OCI-M2 (cell line): ENCODE data around the gene SH2D6.

Experiments
- DNase-seq: peaks from one replicate; lab custom pipeline; 2025; ENCODE audit not compliant: unreplicated experiment; lab: John Stamatoyannopoulos, UW

Gene SH2D6

DNA sequence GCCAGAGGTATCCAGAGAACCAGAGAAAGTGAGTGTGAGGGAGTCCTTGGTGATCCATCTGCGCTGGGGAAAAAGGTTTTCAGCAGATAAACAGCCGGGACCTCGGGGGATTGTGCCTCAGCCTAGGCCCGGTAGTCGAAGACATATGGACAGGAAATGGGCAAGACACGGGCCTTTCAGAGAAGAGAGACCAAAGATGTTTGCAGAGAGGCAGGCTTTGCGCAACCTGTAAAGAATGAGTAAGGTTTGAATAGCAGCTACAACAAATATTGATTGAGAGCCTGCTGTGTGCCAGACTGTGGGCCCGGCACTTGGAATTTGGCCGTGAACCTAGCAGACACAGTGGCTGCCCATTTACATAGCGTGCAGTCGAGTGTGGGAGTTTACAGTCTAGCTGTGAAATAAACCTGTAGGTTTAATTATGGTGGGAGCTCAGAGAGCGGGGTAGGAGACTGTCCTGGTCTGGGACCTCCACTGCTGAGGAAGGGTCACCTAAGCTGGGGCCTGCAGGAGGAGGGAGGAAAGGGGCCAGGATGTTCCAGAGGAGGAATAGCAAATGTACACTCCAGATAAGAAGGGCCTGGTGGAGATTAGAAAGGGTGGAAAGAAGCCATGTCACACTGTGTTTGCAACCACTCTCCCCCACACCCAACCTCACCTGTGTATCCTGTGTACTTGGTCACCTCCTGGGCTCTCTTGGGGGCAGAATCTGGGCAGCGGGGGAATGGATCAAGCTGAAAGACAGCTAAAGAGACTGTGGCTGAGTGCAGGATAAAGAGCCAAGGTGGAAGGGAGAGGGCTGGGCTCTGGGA, 3.0 kb downstream of the SH2D6 start:
- no peak for DNase-seq

DNA sequence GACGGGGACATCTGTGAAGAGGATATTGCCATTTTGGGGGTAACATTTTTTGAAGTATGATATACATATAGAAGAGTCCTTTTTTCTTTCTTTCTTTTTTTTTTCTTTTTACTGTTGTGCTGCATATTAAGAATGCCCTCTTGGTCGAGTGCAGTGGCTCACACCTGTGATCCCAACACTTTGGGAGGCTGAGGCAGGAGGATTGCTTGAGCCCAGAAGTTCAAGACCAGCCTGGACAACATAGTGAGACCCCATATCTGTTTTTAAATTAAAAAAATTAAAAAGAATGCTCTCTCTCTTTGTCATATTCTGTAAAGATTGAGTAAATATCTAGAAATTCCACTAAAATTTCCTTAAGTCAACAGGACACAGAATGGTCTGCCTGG, 3.6 kb downstream of the SH2D6 start:
- DNase-seq: no peak

DNA sequence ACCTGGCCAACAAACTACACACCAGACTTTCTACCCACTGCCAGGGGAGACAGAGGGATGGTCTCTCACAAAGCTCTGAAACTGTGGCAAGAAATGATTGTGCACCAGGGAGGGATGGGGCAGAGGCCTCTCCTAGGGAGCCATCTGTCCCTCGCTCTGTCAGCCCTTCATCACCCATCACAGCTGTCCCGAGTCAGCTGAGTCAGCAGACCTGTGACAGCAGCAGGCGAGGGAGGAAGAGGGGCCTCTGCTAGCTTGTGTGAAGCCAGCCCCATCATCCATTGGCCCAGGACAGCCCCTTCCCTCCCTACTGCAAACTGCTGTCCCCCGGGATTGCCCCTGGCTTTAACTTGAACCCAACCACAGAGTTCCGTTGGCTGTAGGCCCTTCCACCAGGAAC, 5.0 kb downstream of the SH2D6 start:
- no peak for DNase-seq

DNA sequence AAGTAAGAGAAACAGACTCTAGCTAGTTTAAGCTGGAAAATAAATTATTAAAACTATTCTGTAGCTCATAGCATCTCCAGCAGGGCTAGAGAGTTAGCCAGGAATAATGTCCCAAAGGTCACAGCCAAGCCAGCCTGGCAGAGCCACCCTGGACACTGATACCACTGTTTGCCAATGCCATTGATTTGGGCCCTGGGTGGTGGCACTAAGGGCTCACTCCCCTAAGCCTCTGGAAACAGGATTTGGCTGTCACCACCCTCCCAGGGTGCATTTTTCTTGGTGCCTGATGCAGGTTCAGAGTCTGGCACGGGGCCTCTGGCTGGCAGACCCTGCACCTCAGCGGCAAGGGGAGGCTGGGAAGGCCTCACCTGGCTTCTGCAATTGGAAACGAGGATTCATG, 7.1 kb downstream of the SH2D6 start:
- no peak for DNase-seq

DNA sequence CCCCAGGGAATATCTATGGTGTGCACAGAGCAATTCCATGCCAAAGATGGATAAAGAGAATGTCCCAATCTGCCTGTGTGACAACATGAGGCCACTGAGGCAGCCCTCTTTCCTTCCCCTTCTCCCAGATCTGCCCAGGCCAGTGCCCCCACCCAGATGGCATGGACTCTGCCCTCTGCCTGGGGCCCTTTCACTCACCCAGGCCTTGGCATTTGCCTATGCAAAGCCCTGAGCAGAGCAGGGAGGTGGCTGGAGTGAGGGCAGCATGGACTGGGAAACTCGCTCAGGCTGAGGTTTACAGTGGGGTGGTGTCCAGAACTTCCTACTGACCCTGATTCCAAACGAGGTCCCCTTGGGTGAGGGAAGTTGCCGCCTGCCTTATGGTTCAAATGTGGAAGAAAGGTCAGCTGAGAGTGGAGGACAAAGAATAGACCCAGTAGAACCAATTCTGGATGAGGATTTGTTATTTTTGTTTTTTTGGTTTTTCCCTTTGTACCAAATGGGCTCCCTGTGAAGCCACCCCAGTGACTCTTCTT, 8.9 kb downstream of the SH2D6 start:
- no peak for DNase-seq

DNA sequence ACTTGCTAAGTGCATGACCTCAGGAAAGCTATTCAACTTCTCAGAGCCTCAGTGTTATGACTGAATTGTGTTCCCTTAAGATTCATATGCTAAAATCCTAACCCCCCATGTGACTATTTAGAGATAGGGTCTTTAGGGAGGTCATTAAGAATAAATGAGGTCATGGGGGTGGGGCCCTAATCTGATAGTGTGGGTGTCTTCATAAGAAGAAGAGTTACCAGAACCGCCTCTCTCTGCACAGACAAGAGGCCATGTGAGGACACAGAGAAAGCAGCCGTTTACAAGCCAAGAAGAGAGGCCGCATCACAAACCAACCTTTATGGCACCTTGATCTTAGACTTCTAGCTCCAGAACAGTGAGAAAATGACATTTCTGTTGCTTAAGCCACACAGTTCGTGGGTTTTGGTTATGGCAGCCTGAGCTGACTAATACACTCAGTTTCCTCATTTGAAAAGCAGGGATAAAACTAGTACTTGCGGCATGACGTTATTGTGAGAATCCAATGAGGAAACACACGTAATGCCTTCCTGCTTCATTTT, 9.9 kb downstream of the SH2D6 start:
- DNase-seq: no peak

DNA sequence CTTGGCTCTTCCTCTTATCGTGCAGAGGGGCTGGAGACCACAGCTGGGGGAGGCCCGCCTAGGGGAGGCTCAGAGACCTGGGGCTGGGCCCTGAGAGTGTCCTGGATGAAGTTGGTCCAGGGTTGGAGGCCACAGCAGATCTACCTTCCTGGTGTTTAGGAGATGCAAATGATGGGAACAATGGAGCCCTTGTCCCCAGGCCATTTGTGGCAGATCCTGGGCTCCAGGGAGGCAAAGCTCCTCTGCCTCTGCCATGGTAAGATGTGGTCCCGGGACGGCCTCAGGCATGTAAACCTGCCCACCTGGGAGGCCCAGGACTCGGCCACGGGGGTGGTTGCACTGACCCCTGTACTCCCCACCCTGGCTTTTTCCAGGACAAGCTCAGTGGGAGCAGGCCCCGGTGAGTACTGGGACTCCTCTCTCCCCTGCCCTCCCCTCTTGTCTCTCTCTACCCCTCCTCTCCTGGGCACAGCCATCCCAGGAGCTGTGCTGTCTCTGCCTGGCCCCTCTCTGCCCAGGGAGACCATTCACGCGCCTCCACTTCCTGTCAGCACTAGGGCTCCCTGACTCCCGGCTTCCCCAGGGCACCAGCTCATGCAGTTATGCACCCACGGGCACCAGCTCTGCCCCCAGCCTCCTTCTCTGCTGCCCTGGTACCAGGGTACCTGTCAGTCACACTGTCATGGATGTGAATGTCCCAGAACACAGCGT, 10.9 kb downstream of the SH2D6 start:
- no peak for DNase-seq

DNA sequence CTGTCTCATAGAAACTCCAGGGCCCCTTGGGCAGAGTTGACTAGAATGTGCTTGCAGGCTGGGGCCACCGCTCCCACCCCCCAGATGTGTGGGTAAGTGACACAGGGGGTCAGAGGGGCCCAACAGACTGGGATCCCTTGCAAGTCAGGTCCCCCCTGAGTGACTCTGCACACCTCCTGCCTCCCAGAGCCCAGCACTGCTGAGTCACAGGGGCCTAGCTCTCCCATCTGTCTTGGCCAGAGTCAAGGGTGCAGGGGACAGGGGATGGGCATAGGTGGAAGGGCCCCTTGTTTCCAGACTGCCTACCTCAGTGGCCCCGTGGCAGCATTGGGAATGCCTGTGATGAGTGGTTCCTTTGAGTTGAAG, 11.4 kb downstream of the SH2D6 start:
- no peak for DNase-seq

DNA sequence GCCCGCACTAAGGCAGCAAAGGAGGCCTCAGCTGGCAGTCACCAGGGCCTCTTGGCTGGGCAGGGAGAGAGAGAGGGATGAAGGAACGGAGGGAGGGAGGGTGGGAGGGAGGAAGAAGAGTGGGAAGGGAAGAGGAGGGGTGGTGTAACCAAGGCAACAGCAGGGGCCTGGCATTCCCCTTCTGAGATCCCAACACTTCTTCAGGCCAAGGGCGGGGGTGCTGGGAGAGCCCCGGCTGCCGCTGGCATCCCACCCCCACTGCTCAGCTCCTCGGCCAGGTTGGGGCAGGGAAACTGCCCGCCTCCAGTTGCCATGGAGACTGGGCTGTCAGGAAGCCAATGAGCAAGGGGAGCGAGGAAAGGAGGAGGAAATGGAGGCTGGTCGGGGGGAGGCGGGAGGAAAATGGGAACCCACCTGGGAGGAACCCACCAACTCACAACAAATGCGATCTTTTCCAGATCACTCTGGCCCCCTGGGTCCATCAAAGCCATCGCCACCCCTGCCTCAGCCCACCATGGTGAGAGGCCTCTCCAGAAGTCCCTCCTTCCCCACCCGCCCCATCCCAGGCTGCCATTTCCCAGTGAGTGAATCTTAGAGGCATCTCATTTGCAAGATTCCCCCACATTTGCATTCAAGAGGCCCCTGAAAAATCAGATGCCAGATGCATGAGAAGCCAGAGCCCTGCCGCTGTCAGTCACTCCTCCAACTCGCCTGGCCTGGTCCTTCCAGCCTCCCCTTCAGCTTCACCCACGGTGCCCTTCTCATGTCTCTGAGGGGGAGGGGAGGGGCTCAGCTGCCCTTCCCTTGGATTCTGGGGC, 12.4 kb downstream of the SH2D6 start:
- no peak for DNase-seq

DNA sequence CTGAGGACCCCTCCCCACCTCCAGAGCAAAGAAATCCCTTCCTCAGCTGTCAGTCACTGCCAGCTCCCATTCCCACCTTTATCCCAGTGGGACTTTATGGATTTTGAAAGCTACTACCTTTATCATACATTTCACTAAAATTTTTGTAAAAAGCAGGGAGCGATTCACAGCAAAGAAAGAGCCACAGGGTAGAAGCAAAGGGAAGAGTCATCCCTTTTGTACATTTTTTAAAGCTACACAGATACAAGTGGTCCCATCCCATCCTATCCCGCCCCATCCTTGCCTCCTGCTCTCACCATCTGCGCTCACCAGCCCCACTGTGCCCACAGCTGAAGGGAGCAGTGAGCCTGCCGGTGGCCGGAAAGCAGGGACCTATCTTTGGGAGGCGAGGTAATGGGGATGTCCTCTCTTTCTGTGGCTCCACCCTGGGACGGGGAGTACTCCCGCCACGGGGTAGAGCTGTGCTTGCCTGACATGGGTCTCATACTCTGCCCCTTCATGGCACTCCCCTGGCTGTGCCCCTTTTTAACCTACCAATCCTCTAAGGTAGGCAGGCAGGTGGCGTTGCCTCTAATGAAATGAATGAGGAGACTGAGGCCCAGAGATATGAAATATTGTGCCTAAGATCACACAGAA, 13.2 kb downstream of the SH2D6 start:
- no peak for DNase-seq

DNA sequence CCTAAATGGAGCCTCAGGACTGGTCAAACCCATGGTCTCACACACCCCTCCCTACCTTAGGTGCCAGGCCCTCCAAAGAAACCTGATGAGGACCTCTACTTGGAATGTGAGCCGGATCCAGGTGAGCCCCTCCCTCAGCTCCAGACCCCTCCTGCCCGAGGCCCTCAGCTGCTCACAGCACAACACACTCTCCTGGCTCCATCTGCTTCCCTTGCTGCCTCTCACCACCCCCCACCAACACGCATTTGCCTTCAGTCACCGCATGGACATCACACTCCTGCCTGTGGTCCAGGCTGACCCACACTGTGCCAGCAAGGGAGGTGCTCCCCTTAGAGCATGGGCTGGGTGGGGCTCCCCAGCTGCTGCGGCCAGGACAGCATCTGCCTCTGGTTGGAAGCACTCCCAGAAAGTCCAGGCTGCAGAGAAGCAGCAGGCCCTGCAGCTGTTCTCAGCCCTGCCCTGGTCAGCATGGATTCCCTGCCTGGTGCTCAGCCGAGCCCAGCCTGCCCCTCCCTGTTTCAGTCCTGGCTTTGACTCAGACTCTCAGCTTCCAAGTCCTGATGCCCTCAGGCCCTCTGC, 15.1 kb downstream of the SH2D6 start:
- DNase-seq: no peak

DNA sequence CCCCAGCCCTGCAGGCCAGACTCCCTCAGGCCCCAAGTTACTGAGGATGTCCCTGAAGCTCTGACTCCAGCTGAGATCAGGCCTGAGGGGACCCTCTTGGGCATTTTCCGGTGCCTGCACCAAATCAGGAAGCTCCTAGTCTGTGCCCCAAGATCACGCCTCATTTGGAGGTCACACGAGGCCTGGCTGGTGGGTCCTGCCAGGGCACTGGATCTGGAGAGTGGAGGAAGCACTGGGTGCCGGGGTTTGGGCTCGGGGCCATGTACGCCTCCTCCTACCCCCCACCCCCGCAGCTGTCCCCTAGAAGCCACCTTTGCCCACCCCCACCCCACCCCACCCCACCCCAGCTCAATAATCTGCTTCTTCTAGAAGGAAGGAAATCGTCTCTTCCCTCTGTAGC, 16.2 kb downstream of the SH2D6 start:
- DNase-seq: no peak

DNA sequence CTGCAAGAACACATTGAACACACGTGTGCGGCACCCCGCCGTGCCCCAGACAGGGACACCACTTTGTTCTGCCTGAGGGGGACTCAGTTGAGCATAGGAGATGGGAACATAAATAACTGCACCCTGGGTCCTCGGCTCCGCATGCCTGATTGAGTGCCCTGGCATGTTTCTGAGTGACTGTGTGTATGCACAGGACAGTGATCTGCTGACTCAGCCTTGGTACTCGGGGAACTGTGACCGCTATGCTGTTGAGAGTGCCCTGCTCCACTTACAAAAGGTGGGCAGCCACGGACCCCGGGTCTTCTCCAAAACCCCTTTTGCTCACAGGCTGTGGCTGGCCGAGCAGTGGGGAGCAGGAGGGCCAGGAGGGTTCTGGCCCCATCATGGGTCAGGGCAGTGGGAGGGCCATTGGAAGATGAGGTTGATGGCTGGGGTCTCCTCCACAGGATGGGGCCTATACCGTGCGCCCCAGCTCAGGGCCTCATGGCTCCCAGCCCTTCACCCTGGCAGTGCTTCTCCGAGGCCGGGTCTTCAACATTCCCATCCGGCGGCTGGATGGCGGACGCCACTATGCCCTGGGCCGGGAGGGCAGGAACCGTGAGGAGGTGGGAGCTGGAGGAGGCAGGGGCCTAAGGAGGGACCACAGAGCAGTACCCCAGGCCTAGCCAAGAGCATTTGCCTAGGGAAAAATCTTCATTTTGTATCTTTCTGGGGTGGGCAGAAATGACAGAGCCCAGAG, 16.9 kb downstream of the SH2D6 start:
- DNase-seq: no peak

DNA sequence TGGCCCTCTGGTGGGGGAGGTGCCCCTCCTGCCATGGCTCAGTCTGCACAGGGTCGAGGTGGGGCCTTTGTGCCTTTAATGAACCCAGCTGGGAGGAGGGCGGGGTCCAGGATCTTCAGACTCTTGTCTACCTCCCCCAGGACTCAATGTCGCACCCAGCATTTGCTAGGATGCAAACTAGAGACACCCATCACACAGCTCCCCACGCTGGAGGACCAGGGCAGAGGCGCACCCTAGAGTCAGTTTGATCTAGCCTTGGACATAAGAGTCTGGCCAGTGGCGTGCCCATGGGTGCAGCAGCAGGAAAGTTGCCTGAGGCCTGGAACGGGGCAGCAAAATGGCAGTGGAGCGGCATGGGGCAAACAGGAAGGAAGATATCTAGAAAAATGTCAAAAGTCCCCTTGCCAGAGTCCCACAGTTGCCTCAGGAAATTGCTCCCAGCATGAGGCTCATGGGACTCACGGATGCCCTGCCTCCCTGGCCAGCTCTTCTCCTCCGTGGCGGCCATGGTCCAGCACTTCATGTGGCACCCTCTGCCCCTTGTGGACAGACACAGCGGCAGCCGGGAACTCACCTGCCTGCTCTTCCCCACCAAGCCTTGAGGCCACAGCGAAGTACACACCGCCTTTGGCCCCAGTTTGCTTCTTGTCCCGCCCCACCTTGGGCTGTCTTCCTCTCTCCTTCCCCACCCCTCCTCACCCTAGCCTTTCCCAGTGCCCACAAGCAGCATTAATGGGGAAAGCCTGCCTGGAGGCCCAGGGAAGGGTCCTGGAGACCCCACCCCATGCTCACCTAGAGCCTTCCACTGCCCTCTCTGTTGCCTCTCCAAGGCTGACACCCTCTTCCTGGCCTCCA, 17.7 kb downstream of the SH2D6 start:
- no peak for DNase-seq

DNA sequence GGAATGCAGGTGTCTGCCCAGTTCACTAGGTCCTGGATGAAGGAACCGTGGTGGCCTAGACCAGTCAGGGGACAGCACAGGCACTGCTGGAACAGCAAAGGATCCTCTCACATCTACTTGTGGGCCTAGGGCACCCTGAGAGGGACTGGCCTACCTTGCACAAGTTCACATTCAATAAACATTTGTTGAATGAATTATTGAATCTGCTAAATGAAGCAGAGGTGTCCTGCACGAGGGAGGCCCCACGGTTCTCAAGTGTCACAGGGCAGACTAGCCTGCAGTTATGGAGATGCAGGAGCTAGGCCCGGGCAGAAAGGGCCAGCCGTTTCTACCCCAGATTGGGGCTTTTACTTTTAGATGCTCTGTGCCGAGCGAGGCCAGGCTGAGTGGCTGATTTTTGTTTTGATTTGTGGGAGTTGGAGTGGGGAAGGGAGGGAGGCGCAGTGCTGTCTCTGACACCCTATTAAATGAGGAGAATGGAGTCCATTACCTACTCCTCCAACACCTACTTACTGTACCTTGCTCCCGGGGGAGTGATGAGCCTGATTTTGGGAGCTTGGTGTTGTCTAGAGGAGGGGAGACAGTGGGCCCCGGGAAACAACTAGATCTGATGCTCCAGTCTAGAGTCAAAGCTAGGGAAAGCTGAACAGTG, 18.4 kb downstream of the SH2D6 start:
- no peak for DNase-seq

DNA sequence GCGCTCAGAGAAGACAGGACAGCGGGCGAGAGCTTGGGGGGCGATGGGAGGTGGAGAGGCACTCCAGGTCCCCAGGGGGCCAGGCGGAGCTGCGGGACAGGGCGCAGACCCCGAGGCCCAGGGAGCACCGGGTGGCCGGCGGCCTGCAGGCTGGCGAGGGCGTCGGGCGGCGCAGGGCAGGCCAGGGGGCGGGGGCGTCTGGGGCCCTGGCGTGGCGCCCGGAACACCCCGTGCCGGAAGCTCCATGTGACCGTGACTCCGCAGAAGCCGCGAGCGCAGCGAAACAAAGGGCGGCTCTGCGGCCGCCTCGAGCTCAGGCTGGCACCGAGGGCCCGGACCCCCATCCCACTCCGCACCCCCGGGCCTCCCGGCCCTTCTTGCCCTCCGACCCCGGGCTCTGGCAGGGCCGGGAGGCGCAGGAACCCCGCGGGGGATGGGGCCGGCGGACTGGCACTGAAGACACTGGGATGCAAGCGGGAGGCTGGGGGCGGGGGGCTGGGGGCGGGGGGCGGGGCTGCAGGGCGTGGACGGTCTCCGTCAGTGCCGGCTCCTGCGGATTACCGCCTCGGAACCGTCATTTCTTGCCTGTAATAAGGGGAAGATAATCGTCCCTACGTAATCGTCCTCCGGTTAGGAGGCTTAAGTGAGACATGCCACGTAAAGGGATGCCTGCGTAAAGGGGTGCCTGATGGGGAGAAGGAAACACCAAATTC, 19.1 kb downstream of the SH2D6 start:
- DNase-seq: no peak

DNA sequence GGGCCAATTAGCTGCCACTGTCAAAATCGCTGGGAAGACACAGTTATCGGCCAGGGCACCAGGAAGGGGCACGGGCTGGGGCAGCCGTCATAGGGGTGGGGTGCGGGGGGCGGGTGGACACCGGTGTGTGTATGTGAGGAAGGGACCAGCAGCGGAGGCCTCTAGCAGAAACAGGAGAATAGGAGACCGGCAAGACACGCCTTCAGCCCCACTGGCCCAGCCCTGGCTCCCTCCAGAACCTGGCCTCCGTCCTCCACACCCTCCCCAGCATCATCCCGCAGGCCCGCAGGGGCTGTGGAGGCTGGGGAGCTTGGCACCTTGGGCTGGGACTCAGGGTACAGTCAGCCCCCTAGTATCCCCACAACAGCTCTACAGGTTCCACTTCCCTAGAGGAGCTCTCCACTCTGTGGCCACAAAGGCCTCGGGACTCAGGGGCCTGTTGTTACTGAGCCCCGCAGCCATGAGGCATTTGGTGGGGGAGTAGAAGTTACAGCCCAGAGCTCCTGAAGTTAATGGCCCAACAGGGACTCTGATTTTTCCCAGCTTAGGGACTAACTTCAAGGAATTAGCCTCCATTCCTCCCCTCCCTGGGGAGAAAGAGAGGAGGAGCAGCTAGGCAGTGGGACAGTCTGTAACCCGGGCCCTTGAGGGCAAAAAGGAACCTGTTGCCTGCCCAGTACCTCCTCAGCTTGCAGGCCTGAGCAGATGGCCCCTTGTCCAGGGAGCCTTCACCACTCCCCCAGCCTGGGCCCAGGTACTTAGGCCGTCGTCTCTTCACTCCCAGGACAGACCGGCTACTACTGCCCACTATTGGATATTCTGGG, 19.9 kb downstream of the SH2D6 start:
- DNase-seq: no peak
